K562 (cell line): Measurements from ENCODE around the gene SLC35D2. TPM values are rescaled to one million over a fixed set of nuclear protein-coding genes. Genes with fewer than 3 reads are reported as not detected.

Experiments used
- CBFB ChIP-seq: sonication (generic); formaldehyde crosslinking; IDR thresholded peaks from 2 replicates; pipeline ENCODE4 v1.4.0; 2020; ENCODE audit warnings: mild to moderate bottlenecking, missing genetic modification reagents
- CBX5 ChIP-seq: IDR thresholded peaks from 2 replicates; pipeline ENCODE4 v1.6.1; 2014; ENCODE audit warnings: low read depth, borderline replicate concordance
- HIVEP1 ChIP-seq: fragments of 250-450 bp; sonication (Bioruptor Pico); IDR thresholded peaks from 2 replicates; pipeline ENCODE4 v1.4.0; 2020; ENCODE audit warnings: mild to moderate bottlenecking
- MECOM ChIP-seq: fragments of 250-450 bp; sonication (Bioruptor Pico); IDR thresholded peaks from 2 replicates; pipeline ENCODE4 v1.8.0; 2022; ENCODE audit warnings: inconsistent platforms
- MYBL2 ChIP-seq, 2 experiments: fragments of 450-650 bp in 1 of 2; sonication (generic) in 1 of 2; formaldehyde crosslinking in 1 of 2; IDR thresholded peaks; 2 replicates each; pipeline versions ENCODE4 v1.6.1 to v1.8.1; 2017 to 2022; ENCODE audit warnings: borderline replicate concordance in 1 of 2, inconsistent platforms in 1 of 2, low read depth in 1 of 2, mild to moderate bottlenecking in 1 of 2, missing genetic modification reagents in 1 of 2, moderate library complexity in 1 of 2
- NFYB ChIP-seq: IDR thresholded peaks from 2 replicates; pipeline ENCODE4 v1.6.1; 2011; ENCODE audit warnings: mild to moderate bottlenecking, moderate library complexity; ENCODE audit not compliant: insufficient read length; ENCODE audit errors: extremely low read depth
- NONO ChIP-seq, 2 experiments: fragments of 200-400 bp in 1 of 2; fragments of 450-650 bp in 1 of 2; formaldehyde crosslinking in 1 of 2; IDR thresholded peaks; 2 replicates each; pipeline ENCODE4 v1.6.1; 2017; ENCODE audit warnings: low read depth in 2 of 2, mild to moderate bottlenecking in 2 of 2, moderate library complexity in 2 of 2, low read length in 1 of 2
- PYGO2 ChIP-seq: fragments of 450-650 bp; IDR thresholded peaks from 2 replicates; pipeline ENCODE4 v1.6.1; 2016; ENCODE audit warnings: mild to moderate bottlenecking, missing genetic modification characterization, moderate library complexity, missing compliant biosample characterization
- TBP ChIP-seq: optimal IDR thresholded peaks from 2 replicates; pipeline ENCODE3; 2011; ENCODE audit warnings: low read depth, low read length, improper control_type of control experiment
- ZBTB1 ChIP-seq: sonication (generic); formaldehyde crosslinking; IDR thresholded peaks from 2 replicates; pipeline ENCODE4 v1.8.1; 2023; ENCODE audit warnings: missing genetic modification reagents, low read depth, mild to moderate bottlenecking, borderline replicate concordance
- ZKSCAN8 ChIP-seq: fragments of 200-800 bp; sonication (Bioruptor generic); IDR thresholded peaks from 2 replicates; pipeline ENCODE4 v1.6.1; 2016; ENCODE audit warnings: missing genetic modification characterization, missing compliant biosample characterization
- ZNF41 ChIP-seq: fragments of 250-450 bp; sonication (Bioruptor Pico); conservative IDR thresholded peaks from 2 replicates; pipeline ENCODE4 v1.4.0; 2020; ENCODE audit warnings: mild to moderate bottlenecking
- ZNF589 ChIP-seq: fragments of 200-800 bp; sonication (Bioruptor generic); IDR thresholded peaks from 2 replicates; pipeline ENCODE4 v1.6.1; 2016; ENCODE audit warnings: low read depth, missing genetic modification characterization, missing compliant biosample characterization
- polyA plus RNA-seq, 8 experiments: library from polyadenylated mRNA; depleted of rRNA in 4 of 8; stranded (reverse) in 5 of 8; unstranded in 3 of 8; fragments of >200 nt; fragmentation: Nextera tagmentation in 2 of 8; fragmentation: Illumina TruSeq in 1 of 8; extraction: Ambion mirVana in 2 of 8; extraction: Trizol in 1 of 8; gene quantifications; 2 replicates each; pipeline versions ENCODE4 v1.2.1 to v1.2.3, GENCODE V29; 2011 to 2014; ENCODE audit warnings: inconsistent platforms in 1 of 8, missing spikeins in 1 of 8
- total RNA-seq, 7 experiments: library from RNA; depleted of rRNA in 6 of 7; stranded (reverse); fragments of >200 nt in 6 of 7; fragmentation: Illumina TruSeq in 2 of 7; extraction: Trizol in 2 of 7; gene quantifications; 2 replicates each; pipeline versions ENCODE4 v1.2.1 to v1.2.3, GENCODE V29; 2011 to 2021; ENCODE audit warnings: low replicate concordance in 1 of 7
- TF ChIP-seq, protein P1 (sequence below), 3 experiments: fragments of 200-800 bp in 1 of 3; fragments of 250-450 bp in 1 of 3; fragments of 450-650 bp in 1 of 3; sonication (Bioruptor Pico) in 1 of 3; sonication (Bioruptor generic) in 1 of 3; formaldehyde crosslinking in 1 of 3; IDR thresholded peaks; 2 replicates each; pipeline versions ENCODE4 v1.6.1 to v1.8.0; 2016 to 2022; ENCODE audit warnings: mild to moderate bottlenecking in 2 of 3, missing genetic modification characterization in 2 of 3, missing compliant biosample characterization in 1 of 3, moderate library complexity in 1 of 3
- TF ChIP-seq, protein P2 (sequence below): sonication (generic); formaldehyde crosslinking; IDR thresholded peaks from 2 replicates; pipeline ENCODE4 v1.5.0; 2020; ENCODE audit warnings: missing genetic modification reagents
- TF ChIP-seq, protein P3 (sequence below): sonication (generic); formaldehyde crosslinking; IDR thresholded peaks from 2 replicates; pipeline ENCODE4 v1.9.0; 2022; ENCODE audit warnings: mild to moderate bottlenecking, missing genetic modification reagents
- TF ChIP-seq, protein P4 (sequence below): sonication (generic); formaldehyde crosslinking; IDR thresholded peaks from 2 replicates; pipeline ENCODE4 v1.8.0; 2022; ENCODE audit warnings: mild to moderate bottlenecking, missing genetic modification reagents

Gene SLC35D2
- total and polyA plus RNA-seq, 9 of the 15 experiments (the other 6 are each of a cell fraction or from before 2014, with no cell fraction given), result 2.9 to 14.9 (median 11.7) TPM

DNA sequence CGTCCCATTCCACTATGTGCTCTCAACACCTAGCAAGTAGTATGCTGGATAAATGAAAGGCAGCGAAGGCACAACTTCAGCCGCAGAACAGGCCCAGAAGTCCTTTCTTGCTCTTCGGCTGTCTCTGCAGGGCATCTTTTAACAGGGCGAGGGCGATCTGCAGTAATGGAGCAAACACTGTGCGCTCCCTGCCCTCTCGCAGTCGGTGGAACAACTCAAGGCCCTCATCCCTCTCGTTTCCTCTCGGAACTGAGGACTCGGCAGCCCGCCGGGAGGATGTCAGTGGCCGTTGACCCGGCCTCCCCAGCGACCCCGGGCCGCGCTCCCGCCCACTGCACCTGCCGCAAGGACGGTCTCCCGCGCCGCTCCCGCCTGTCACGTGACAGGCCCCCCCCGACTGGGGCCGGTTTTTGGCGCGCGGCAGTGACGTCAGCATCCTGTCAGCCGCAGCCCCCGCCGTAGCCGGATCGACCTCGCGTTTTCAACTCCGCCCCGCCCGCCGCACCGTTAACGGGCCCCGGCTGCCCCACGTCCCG lies 33.6 kb upstream of the SLC35D2 start (continued):
- TF ChIP-seq, protein P1, sequence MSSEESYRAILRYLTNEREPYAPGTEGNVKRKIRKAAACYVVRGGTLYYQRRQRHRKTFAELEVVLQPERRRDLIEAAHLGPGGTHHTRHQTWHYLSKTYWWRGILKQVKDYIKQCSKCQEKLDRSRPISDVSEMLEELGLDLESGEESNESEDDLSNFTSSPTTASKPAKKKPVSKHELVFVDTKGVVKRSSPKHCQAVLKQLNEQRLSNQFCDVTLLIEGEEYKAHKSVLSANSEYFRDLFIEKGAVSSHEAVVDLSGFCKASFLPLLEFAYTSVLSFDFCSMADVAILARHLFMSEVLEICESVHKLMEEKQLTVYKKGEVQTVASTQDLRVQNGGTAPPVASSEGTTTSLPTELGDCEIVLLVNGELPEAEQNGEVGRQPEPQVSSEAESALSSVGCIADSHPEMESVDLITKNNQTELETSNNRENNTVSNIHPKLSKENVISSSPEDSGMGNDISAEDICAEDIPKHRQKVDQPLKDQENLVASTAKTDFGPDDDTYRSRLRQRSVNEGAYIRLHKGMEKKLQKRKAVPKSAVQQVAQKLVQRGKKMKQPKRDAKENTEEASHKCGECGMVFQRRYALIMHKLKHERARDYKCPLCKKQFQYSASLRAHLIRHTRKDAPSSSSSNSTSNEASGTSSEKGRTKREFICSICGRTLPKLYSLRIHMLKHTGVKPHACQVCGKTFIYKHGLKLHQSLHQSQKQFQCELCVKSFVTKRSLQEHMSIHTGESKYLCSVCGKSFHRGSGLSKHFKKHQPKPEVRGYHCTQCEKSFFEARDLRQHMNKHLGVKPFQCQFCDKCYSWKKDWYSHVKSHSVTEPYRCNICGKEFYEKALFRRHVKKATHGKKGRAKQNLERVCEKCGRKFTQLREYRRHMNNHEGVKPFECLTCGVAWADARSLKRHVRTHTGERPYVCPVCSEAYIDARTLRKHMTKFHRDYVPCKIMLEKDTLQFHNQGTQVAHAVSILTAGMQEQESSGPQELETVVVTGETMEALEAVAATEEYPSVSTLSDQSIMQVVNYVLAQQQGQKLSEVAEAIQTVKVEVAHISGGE (CRISPR knock-in tag; IDR thresholded peaks at IDR 0.05), result 0 out of 6 replicates have a peak, but pooled peaks of 1 of the 3 experiments have one; percentile 30
- TF ChIP-seq ZNF41 (CRISPR knock-in tag) (no peak), MECOM (CRISPR knock-in tag) (no peak), ZNF589 (no peak), MYBL2 (IDR thresholded peaks at IDR 0.05; ENCODE audit: low read depth) (no peak), MYBL2 (CRISPR knock-in tag; IDR thresholded peaks at IDR 0.05; ENCODE audit: borderline replicate concordance) (no peak), NFYB (no peak), ZBTB1 (peak; percentile 31; the same call in 1 of the 2 replicates), NONO (IDR thresholded peaks at IDR 0.05; ENCODE audit: low read depth in 2 of 2, low read length in 1 of 2) (no peak), CBFB (CRISPR knock-in tag) (no peak), TBP (peak; percentile 66), PYGO2 (tag) (no peak), CBX5 (no peak), HIVEP1 (0 out of 2 replicates have a peak, but pooled peaks have one; percentile 63), ZKSCAN8 (CRISPR knock-in tag) (no peak)
- TF ChIP-seq, protein P2, sequence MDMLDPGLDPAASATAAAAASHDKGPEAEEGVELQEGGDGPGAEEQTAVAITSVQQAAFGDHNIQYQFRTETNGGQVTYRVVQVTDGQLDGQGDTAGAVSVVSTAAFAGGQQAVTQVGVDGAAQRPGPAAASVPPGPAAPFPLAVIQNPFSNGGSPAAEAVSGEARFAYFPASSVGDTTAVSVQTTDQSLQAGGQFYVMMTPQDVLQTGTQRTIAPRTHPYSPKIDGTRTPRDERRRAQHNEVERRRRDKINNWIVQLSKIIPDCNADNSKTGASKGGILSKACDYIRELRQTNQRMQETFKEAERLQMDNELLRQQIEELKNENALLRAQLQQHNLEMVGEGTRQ (CRISPR knock-in tag), result peak; percentile 98
- TF ChIP-seq, protein P3, sequence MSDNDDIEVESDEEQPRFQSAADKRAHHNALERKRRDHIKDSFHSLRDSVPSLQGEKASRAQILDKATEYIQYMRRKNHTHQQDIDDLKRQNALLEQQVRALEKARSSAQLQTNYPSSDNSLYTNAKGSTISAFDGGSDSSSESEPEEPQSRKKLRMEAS, result peak; percentile 72
- TF ChIP-seq, protein P4, sequence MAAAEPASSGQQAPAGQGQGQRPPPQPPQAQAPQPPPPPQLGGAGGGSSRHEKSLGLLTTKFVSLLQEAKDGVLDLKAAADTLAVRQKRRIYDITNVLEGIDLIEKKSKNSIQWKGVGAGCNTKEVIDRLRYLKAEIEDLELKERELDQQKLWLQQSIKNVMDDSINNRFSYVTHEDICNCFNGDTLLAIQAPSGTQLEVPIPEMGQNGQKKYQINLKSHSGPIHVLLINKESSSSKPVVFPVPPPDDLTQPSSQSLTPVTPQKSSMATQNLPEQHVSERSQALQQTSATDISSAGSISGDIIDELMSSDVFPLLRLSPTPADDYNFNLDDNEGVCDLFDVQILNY (CRISPR knock-in tag), result no peak; the same call in 1 of the 2 replicates
